GM12865 (cell line): ENCODE results near the gene LMCD1.

Source experiments
- DNase-seq: peaks from one replicate; pipeline ENCODE4 v3.0.0; 2010; ENCODE audit warnings: low read depth
- H3K4me3 ChIP-seq: 2 replicates; pipeline ENCODE4 v1.5.1; 2011; ENCODE audit warnings: mild to moderate bottlenecking, low read depth, low read length, control low read depth
- TF ChIP-seq, protein P1 (sequence below): IDR thresholded peaks from 2 replicates; pipeline ENCODE4 v1.5.1; 2011; ENCODE audit warnings: low read length, control low read depth, low read depth, inconsistent platforms; ENCODE audit not compliant: insufficient read depth; ENCODE audit errors: missing control alignments

Gene LMCD1

GRCh38 chr3:8548502-8549275 lies 47.1 kb downstream of the LMCD1 start:
- no peak for DNase-seq
- no peak overlapping the region for H3K4me3 ChIP-seq
- TF ChIP-seq, protein P1, sequence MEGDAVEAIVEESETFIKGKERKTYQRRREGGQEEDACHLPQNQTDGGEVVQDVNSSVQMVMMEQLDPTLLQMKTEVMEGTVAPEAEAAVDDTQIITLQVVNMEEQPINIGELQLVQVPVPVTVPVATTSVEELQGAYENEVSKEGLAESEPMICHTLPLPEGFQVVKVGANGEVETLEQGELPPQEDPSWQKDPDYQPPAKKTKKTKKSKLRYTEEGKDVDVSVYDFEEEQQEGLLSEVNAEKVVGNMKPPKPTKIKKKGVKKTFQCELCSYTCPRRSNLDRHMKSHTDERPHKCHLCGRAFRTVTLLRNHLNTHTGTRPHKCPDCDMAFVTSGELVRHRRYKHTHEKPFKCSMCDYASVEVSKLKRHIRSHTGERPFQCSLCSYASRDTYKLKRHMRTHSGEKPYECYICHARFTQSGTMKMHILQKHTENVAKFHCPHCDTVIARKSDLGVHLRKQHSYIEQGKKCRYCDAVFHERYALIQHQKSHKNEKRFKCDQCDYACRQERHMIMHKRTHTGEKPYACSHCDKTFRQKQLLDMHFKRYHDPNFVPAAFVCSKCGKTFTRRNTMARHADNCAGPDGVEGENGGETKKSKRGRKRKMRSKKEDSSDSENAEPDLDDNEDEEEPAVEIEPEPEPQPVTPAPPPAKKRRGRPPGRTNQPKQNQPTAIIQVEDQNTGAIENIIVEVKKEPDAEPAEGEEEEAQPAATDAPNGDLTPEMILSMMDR: no peak

DNA sequence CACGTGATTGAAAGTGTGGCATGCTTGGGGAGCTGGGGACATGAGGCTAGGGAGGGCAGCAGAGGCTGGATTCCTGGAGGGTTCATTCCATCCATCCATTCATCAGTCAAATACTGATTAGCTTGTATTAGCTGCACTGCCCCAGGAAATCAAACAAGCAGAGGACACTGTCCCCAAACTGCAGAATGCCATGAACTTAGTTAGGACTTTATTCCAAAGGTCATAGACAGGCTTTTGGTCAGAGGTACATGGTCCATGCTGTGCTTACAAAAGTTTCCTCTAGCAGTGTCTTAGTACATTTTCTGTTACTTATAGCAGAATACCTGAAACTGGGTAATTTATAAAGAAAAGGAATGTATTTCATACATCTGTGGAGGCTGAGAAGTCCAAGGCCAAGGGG lies 47.7 kb downstream of the LMCD1 start:
- H3K4me3 ChIP-seq: no peak overlapping the region
- TF ChIP-seq, protein P1: no peak
- no peak for DNase-seq

GRCh38 chr3:8550611-8551010 lies 49.0 kb downstream of the LMCD1 start:
- no peak for DNase-seq
- TF ChIP-seq, protein P1: no peak
- H3K4me3 ChIP-seq: no peak overlapping the region

GRCh38 chr3:8552223-8552762 lies 50.7 kb downstream of the LMCD1 start:
- no peak overlapping the region for H3K4me3 ChIP-seq
- DNase-seq: no peak
- TF ChIP-seq, protein P1: no peak

DNA sequence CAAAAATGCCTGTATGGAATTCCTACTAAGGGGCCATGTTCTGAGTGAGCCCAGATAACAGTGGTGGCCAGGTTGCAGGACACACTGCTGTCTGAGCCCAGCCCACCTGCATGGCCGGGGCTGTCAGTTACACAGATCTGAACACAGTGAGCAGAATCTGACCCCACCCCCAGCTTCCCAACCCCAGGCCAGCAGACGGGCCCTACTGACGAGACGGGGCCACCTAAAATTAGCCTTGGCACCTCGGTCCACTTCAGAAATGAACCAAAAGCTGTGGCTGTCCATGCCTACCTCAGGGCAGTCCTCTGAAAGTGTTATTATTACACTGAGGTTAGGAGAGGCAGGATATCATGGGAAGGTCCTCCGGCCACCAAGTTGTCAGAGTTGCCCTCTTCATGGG lies 51.8 kb downstream of the LMCD1 start:
- DNase-seq: no peak
- TF ChIP-seq, protein P1: no peak
- no peak overlapping the region for H3K4me3 ChIP-seq

- TF ChIP-seq, protein P1: no peak
- H3K4me3 ChIP-seq: no peak overlapping the region
- DNase-seq: no peak
Observed at GRCh38 chr3:8554696-8555095, 53.1 kb downstream of the LMCD1 start.

GRCh38 chr3:8555113-8555661 lies 53.6 kb downstream of the LMCD1 start:
- TF ChIP-seq, protein P1: no peak
- DNase-seq: no peak
- no peak overlapping the region for H3K4me3 ChIP-seq
